Measurements from ENCODE around the gene PPP1R16B. TPM values are rescaled to one million over a fixed set of nuclear protein-coding genes. Genes with fewer than 3 reads are reported as not detected.

PPP1R16B gene
- total and polyA plus RNA-seq, 10 of the 15 experiments (the other 5 are each of a cell fraction or from before 2014, with no cell fraction given) = 13.4 to 90.2 (median 66.7) TPM

DNA sequence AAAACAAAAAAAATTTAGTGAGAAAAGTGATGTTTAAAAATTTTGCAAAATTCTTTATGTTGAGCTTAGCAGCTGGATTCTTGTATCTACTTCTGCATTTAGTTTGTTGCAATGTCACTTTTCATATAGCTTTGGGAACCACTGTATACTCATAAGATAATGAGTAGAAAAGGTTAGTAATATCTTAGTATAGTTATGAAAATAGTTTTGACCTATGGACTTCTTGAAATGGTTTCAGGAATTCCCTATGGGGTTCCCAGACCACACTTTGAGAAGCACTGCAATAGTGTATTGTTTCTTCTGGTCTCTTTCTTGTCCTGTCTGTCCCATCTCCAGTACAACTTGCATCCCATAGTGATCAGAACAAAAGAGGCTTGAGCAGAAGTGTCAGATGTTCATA lies 29.4 kb downstream of the PPP1R16B start:
- no TSS peak for BruUV-seq (replicated peaks)
- Histone ChIP-seq H3K79me2 (ENCODE audit: control insufficient read depth, insufficient read depth, low read length) (peaks cover 71% of the 10 kb centered on the region), H3K9ac (ENCODE audit: control insufficient read depth, insufficient read depth, low read length) (no peak overlapping the region), H3K27me3 (replicated peaks in 1 of 2; ENCODE audit: control insufficient read depth in 2 of 2, insufficient read depth in 2 of 2, low read length in 1 of 2) (no peaks in the 10 kb centered on the region), H2AFZ (ENCODE audit: control insufficient read depth, low read depth, low read length) (no peak overlapping the region), H3K4me1 (ENCODE audit: control insufficient read depth, insufficient read depth, low read length) (peaks cover 56% of the 10 kb centered on the region), H4K20me1 (ENCODE audit: control insufficient read depth, insufficient read depth) (no peaks in the 10 kb centered on the region), H3K9me3 (replicated peaks; ENCODE audit: control insufficient read depth, insufficient read depth, low read length) (no peaks in the 10 kb centered on the region), H3K27ac (ENCODE audit: control insufficient read depth, insufficient read depth) (peak overlapping the region; percentile 17; the same call in 1 of the 2 replicates), H3K4me2 (ENCODE audit: control insufficient read depth, insufficient read depth) (no peak overlapping the region), H3K4me3 (no peak overlapping the region), H3K36me3 (ENCODE audit: control insufficient read depth in 2 of 2, insufficient read depth in 2 of 2, low read length in 1 of 2) (peaks cover 20 to 24% of the 10 kb centered on the region in 2 experiments)
- DNase-seq (ENCODE audit: low read depth, low spot score) (no peak), FAIRE-seq (no peak), ATAC-seq (peak; percentile 20)
- CTCF ChIA-PET = interaction anchor here (0.6 to 4.1 kb wide), 13 partner anchors 8 to 532 kb away, joined by 3 to 18 read pairs (median 4); partner anchors contain the start of gene PPP1R16B
- intact Hi-C loops (cut with micrococcal nuclease; ENCODE audit: unreplicated experiment) (loop anchor here (1.0 kb wide), 1 partner anchor 40 kb away; no protein-coding TSS in a partner anchor), in situ Hi-C loops (cut with MboI) (no loop called here)
- POLR2A ChIA-PET = interaction anchor here (0.5 to 1.7 kb wide), 11 partner anchors 9 to 42 kb away, joined by 3 to 9 read pairs (median 4); partner anchors contain the start of gene PPP1R16B
- RAD21 ChIA-PET (ENCODE audit: unreplicated experiment) = interaction anchor here (0.9 to 4.2 kb wide), 11 partner anchors 8 to 153 kb away, joined by 4 to 23 read pairs (median 5); partner anchors contain the start of gene PPP1R16B
- SMC1A ChIA-PET (ENCODE audit: uncharacterized antibody, unreplicated experiment) = interaction anchor here (1.2 to 13.8 kb wide), 14 partner anchors 8 to 58 kb away, joined by 3 to 187 read pairs (median 11); partner anchors contain the start of gene PPP1R16B
- TF ChIP-seq NFIC (IDR thresholded peaks at IDR 0.05; ENCODE audit: low read depth, low read length) (peak; percentile 52; the same call in 1 of the 2 replicates), SIX5 (IDR thresholded peaks at IDR 0.05; ENCODE audit: low read depth, low read length, severe bottlenecking) (no peak), CHD2 (IDR thresholded peaks at IDR 0.05; ENCODE audit: borderline replicate concordance, low read depth, low read length) (no peak), IRF3 (IDR thresholded peaks at IDR 0.05) (no peak), ZNF622 (IDR thresholded peaks at IDR 0.05) (no peak), IKZF2 (IDR thresholded peaks at IDR 0.05) (peak; percentile 12 to 13; a peak in 2 of 4 replicates), MEF2B (IDR thresholded peaks at IDR 0.05; ENCODE audit: partially characterized antibody, poor library complexity, severe bottlenecking) (no peak), BRCA1 (IDR thresholded peaks at IDR 0.05; ENCODE audit: low read depth, low read length) (no peak), NR2F1 (conservative IDR thresholded peaks at IDR 0.05) (peak; percentile 26; the same call in 1 of the 2 replicates), SUPT20H (IDR thresholded peaks at IDR 0.05; ENCODE audit: borderline replicate concordance, control insufficient read depth, low read depth, low read length) (no peak), MEF2A (IDR thresholded peaks at IDR 0.05; ENCODE audit: insufficient read depth, low read depth, low read length) (no peak), ASH2L (IDR thresholded peaks at IDR 0.05; ENCODE audit: borderline replicate concordance, low read depth) (no peak), YY1 (IDR thresholded peaks at IDR 0.05; ENCODE audit: low read depth, low read length) (no peak), GATAD2B (conservative IDR thresholded peaks at IDR 0.05; ENCODE audit: low read depth) (no peak)
- TF ChIP-seq, protein P1, sequence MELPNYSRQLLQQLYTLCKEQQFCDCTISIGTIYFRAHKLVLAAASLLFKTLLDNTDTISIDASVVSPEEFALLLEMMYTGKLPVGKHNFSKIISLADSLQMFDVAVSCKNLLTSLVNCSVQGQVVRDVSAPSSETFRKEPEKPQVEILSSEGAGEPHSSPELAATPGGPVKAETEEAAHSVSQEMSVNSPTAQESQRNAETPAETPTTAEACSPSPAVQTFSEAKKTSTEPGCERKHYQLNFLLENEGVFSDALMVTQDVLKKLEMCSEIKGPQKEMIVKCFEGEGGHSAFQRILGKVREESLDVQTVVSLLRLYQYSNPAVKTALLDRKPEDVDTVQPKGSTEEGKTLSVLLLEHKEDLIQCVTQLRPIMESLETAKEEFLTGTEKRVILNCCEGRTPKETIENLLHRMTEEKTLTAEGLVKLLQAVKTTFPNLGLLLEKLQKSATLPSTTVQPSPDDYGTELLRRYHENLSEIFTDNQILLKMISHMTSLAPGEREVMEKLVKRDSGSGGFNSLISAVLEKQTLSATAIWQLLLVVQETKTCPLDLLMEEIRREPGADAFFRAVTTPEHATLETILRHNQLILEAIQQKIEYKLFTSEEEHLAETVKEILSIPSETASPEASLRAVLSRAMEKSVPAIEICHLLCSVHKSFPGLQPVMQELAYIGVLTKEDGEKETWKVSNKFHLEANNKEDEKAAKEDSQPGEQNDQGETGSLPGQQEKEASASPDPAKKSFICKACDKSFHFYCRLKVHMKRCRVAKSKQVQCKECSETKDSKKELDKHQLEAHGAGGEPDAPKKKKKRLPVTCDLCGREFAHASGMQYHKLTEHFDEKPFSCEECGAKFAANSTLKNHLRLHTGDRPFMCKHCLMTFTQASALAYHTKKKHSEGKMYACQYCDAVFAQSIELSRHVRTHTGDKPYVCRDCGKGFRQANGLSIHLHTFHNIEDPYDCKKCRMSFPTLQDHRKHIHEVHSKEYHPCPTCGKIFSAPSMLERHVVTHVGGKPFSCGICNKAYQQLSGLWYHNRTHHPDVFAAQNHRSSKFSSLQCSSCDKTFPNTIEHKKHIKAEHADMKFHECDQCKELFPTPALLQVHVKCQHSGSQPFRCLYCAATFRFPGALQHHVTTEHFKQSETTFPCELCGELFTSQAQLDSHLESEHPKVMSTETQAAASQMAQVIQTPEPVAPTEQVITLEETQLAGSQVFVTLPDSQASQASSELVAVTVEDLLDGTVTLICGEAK (IDR thresholded peaks at IDR 0.05; ENCODE audit: borderline replicate concordance) = no peak
- TF ChIP-seq, protein P2, sequence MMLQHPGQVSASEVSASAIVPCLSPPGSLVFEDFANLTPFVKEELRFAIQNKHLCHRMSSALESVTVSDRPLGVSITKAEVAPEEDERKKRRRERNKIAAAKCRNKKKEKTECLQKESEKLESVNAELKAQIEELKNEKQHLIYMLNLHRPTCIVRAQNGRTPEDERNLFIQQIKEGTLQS (IDR thresholded peaks at IDR 0.05; ENCODE audit: borderline replicate concordance, extremely low read depth, low read depth, low read length) = no peak

Data from GM12878 (cell line).